ENCODE measurements around the gene C2CD4D.

C2CD4D gene

GRCh38 chr1:151825204-151825603 is 14.4 kb downstream of the C2CD4D start:
- no peak overlapping the region for H2AFZ ChIP-seq (ENCODE audit: low read depth, low read length)
- H3K9me3 ChIP-seq (ENCODE audit: low read length), result no peaks in the 10 kb centered on the region
- H3K27me3 ChIP-seq (ENCODE audit: insufficient read depth, low read length), result peaks cover 34% of the 10 kb centered on the region
- no peaks in the 10 kb centered on the region for H3K36me3 ChIP-seq (ENCODE audit: insufficient read depth, low read length)
- H3K4me3 ChIP-seq (ENCODE audit: low read length), result no peak overlapping the region
- peaks cover 15% of the 10 kb centered on the region for H3K4me1 ChIP-seq (ENCODE audit: insufficient read depth, low read length)

- Histone ChIP-seq H2AFZ (ENCODE audit: low read depth, low read length) (no peak overlapping the region), H3K4me1 (ENCODE audit: insufficient read depth, low read length) (peaks cover under 1% of the 10 kb centered on the region), H3K27me3 (ENCODE audit: insufficient read depth, low read length) (peaks cover 45% of the 10 kb centered on the region), H3K36me3 (ENCODE audit: insufficient read depth, low read length) (no peaks in the 10 kb centered on the region), H3K4me3 (ENCODE audit: low read length) (no peak overlapping the region), H3K9me3 (ENCODE audit: low read length) (no peaks in the 10 kb centered on the region)
These were observed 16.4 kb downstream of the C2CD4D start for GRCh38 chr1:151823175-151823574.

GRCh38 chr1:151822404-151822803 is 17.2 kb downstream of the C2CD4D start:
- Histone ChIP-seq H3K9me3 (ENCODE audit: low read length) (no peaks in the 10 kb centered on the region), H2AFZ (ENCODE audit: low read depth, low read length) (no peak overlapping the region), H3K4me1 (ENCODE audit: insufficient read depth, low read length) (no peaks in the 10 kb centered on the region), H3K36me3 (ENCODE audit: insufficient read depth, low read length) (no peaks in the 10 kb centered on the region), H3K4me3 (ENCODE audit: low read length) (no peak overlapping the region), H3K27me3 (ENCODE audit: insufficient read depth, low read length) (peaks cover 52% of the 10 kb centered on the region)

- H3K4me3 ChIP-seq (ENCODE audit: low read length), result no peak overlapping the region
- no peaks in the 10 kb centered on the region for H3K36me3 ChIP-seq (ENCODE audit: insufficient read depth, low read length)
- no peaks in the 10 kb centered on the region for H3K9me3 ChIP-seq (ENCODE audit: low read length)
- H3K4me1 ChIP-seq (ENCODE audit: insufficient read depth, low read length), result no peaks in the 10 kb centered on the region
- H3K27me3 ChIP-seq (ENCODE audit: insufficient read depth, low read length), result peaks cover 64% of the 10 kb centered on the region
- H2AFZ ChIP-seq (ENCODE audit: low read depth, low read length), result no peak overlapping the region
These were observed 18.7 kb downstream of the C2CD4D start for GRCh38 chr1:151820940-151821339.

GRCh38 chr1:151819976-151820623 is 19.5 kb downstream of the C2CD4D start:
- Histone ChIP-seq H3K27me3 (ENCODE audit: insufficient read depth, low read length) (peaks cover 62% of the 10 kb centered on the region), H3K9me3 (ENCODE audit: low read length) (no peaks in the 10 kb centered on the region), H3K36me3 (ENCODE audit: insufficient read depth, low read length) (no peaks in the 10 kb centered on the region), H3K4me1 (ENCODE audit: insufficient read depth, low read length) (no peaks in the 10 kb centered on the region), H2AFZ (ENCODE audit: low read depth, low read length) (no peak overlapping the region), H3K4me3 (ENCODE audit: low read length) (no peak overlapping the region)

DNA sequence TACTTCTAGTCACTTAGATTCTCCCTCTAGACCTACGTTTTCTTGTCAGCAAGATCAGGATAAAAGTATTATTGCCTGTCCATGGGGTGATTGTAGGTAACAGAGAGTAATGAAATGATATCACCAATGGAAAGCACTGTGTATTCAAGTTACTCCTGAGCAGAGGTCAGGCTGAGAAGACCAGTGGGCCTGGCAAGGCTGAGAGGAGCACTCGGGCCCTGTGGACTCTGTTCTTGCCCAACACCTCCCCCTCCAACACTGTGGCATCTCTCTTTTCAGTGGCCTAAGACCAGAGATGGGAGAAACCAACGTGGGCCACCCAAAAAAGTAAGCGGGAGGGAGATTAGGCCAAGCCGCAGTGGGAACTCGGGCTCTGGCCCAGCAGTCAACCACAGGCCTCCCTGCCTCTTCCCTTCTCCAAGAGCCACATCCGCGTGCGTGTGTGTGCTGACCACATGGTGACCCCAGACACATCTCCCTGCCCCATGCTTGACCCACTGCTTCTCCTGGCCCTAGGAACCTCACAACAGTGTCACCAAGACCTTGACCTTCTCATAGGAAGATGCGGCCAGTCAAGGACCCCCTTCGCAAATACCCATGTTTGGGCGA is 20.3 kb downstream of the C2CD4D start:
- Histone ChIP-seq H3K4me3 (ENCODE audit: low read length) (no peak overlapping the region), H3K9me3 (ENCODE audit: low read length) (no peaks in the 10 kb centered on the region), H3K4me1 (ENCODE audit: insufficient read depth, low read length) (no peaks in the 10 kb centered on the region), H3K36me3 (ENCODE audit: insufficient read depth, low read length) (no peaks in the 10 kb centered on the region), H2AFZ (ENCODE audit: low read depth, low read length) (no peak overlapping the region), H3K27me3 (ENCODE audit: insufficient read depth, low read length) (peaks cover 62% of the 10 kb centered on the region)

- no peak overlapping the region for H2AFZ ChIP-seq (ENCODE audit: low read depth, low read length)
- H3K27me3 ChIP-seq (ENCODE audit: insufficient read depth, low read length), result peaks cover 63% of the 10 kb centered on the region
- no peaks in the 10 kb centered on the region for H3K9me3 ChIP-seq (ENCODE audit: low read length)
- H3K4me1 ChIP-seq (ENCODE audit: insufficient read depth, low read length), result no peaks in the 10 kb centered on the region
- no peak overlapping the region for H3K4me3 ChIP-seq (ENCODE audit: low read length)
- no peaks in the 10 kb centered on the region for H3K36me3 ChIP-seq (ENCODE audit: insufficient read depth, low read length)
These were observed 22.3 kb downstream of the C2CD4D start for GRCh38 chr1:151817353-151817730.

DNA sequence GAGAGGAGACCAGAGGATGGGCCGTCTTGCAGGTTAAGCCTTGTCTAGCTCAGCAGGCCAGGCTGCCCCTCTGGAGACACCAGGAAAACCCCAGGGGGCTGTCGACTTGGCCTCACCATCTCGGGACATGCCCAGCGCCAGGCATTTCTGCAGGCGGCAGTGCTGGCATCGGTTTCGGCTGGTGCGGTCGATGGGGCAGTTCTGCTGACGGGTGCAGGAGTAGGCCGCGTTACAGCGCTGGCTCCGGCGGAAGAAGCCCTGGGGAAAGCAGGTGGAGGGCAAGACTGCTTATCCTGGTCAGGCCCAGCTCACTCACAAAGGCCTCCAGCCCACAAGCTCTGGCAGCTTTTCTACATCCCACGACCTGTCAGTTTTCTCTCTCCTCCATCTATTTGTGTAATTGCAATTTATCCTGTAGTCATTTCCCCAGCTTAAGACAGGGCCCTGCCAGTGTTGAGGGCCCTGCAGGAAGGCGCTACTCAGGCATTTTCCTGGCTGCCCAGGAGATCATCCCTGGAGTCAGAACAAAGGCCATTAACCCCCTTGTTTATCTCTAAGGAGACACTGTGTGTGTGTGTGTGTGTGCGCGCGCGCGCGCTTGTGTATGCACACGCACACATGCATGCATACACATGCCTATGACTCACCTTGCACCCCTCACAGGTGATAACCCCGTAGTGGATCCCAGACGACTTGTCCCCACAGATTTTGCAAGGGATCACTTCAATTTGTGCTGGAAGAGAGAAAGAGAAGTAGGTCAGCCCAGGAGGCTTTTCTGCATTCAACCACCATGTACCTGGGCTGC is 22.9 kb downstream of the C2CD4D start:
- Histone ChIP-seq H3K9me3 (ENCODE audit: low read length) (no peaks in the 10 kb centered on the region), H2AFZ (ENCODE audit: low read depth, low read length) (no peak overlapping the region), H3K4me1 (ENCODE audit: insufficient read depth, low read length) (no peaks in the 10 kb centered on the region), H3K4me3 (ENCODE audit: low read length) (no peak overlapping the region), H3K36me3 (ENCODE audit: insufficient read depth, low read length) (no peaks in the 10 kb centered on the region), H3K27me3 (ENCODE audit: insufficient read depth, low read length) (peaks cover 60% of the 10 kb centered on the region)

DNA sequence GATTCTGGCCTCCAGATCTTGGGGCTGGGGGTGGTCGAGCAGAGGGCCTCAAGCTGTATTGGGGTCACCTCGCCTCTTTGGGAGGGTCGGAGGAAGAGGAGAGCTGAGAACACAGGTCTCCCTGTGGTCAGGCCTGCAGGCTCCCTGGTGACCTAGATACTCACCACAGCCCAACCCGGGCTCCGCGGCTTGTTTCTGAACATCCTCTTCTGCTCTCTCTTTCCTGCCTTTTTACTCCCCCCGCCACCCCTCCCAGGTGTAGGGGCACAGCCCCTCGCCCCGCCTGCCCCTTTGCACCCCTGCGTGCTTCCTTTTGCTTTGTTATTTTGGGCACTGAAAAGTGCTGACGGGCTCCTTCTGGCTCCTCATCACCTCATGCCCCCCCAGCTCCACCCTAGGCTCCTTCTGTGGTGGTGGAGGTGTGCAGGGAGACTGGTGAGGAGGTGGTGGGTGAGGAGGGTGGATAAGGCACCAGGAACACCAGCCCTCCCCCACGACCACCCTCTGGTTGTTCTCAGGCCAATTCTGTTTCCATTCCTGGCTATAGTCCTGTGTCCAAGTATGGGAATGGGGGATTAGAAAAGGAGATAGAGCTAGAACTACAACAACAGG is 23.8 kb downstream of the C2CD4D start:
- H2AFZ ChIP-seq (ENCODE audit: low read depth, low read length), result no peak overlapping the region
- H3K9me3 ChIP-seq (ENCODE audit: low read length), result no peaks in the 10 kb centered on the region
- H3K27me3 ChIP-seq (ENCODE audit: insufficient read depth, low read length), result peaks cover 58% of the 10 kb centered on the region
- no peaks in the 10 kb centered on the region for H3K36me3 ChIP-seq (ENCODE audit: insufficient read depth, low read length)
- no peaks in the 10 kb centered on the region for H3K4me1 ChIP-seq (ENCODE audit: insufficient read depth, low read length)
- H3K4me3 ChIP-seq (ENCODE audit: low read length), result no peak overlapping the region

GRCh38 chr1:151814971-151815545 is 24.6 kb downstream of the C2CD4D start:
- Histone ChIP-seq H3K27me3 (ENCODE audit: insufficient read depth, low read length) (peaks cover 54% of the 10 kb centered on the region), H2AFZ (ENCODE audit: low read depth, low read length) (no peak overlapping the region), H3K4me1 (ENCODE audit: insufficient read depth, low read length) (no peaks in the 10 kb centered on the region), H3K4me3 (ENCODE audit: low read length) (no peak overlapping the region), H3K9me3 (ENCODE audit: low read length) (no peaks in the 10 kb centered on the region), H3K36me3 (ENCODE audit: insufficient read depth, low read length) (no peaks in the 10 kb centered on the region)

- Histone ChIP-seq H3K27me3 (ENCODE audit: insufficient read depth, low read length) (peaks cover 50% of the 10 kb centered on the region), H3K4me3 (ENCODE audit: low read length) (no peak overlapping the region), H3K4me1 (ENCODE audit: insufficient read depth, low read length) (no peaks in the 10 kb centered on the region), H3K36me3 (ENCODE audit: insufficient read depth, low read length) (no peaks in the 10 kb centered on the region), H2AFZ (ENCODE audit: low read depth, low read length) (no peak overlapping the region), H3K9me3 (ENCODE audit: low read length) (no peaks in the 10 kb centered on the region)
These were observed 25.2 kb downstream of the C2CD4D start for GRCh38 chr1:151814426-151814825.

DNA sequence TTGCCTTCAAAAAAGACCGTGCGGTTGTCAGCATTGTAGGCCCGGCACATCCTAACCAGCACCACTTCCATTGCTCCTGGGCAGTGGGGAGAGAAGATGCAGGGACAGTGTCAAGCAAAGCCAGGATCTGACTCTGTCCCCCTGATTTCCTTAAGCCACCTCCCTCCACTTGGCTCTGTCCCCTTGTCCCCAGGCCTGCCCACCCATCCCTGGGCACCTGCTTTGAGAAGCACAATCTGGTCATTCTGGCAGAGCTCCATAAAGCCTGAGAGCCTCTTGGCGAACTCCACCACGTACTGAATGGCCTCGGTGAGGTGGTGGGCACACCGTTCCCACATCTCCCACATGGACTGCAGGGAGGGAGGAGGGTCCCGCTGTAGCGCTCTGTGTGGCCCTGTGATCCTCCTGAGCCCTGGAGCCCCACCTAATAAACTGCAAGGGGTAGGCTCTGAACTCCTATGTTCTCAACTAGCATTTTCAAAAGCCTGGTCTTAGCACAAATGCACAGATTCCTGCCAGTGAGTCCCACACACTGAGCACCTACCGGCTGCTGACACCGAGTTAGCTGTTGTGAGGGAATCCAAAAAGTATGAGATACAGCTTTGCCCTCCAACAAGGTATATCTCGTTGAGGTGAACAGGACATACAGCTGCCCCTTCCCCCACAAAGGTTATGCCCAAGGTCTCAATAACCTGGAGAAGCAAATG is 26.2 kb downstream of the C2CD4D start:
- H3K27me3 ChIP-seq (ENCODE audit: insufficient read depth, low read length), result peaks cover 45% of the 10 kb centered on the region

More for the DNA sequence above, 26.2 kb downstream of the C2CD4D start:
- H3K36me3 ChIP-seq (ENCODE audit: insufficient read depth, low read length), result no peaks in the 10 kb centered on the region
- no peaks in the 10 kb centered on the region for H3K4me1 ChIP-seq (ENCODE audit: insufficient read depth, low read length)
- H2AFZ ChIP-seq (ENCODE audit: low read depth, low read length), result no peak overlapping the region
- H3K4me3 ChIP-seq (ENCODE audit: low read length), result no peak overlapping the region
- no peaks in the 10 kb centered on the region for H3K9me3 ChIP-seq (ENCODE audit: low read length)

Data from neuron (in vitro differentiated cells).